Spleen (tissue), 11 donors: ENCODE data around the gene FDPS. TPM values are rescaled to one million over a fixed set of nuclear protein-coding genes. Genes with fewer than 3 reads are reported as not detected.

Experiments used
- DNase-seq: peaks from one replicate; pipeline ENCODE4 v3.0.0-alpha.2; 2020
- H3K27ac ChIP-seq, 8 donors: fragments of 200-600 bp; sonication (generic) in 7 of 8; 1 replicate in 4 of 8; 2 replicates in 4 of 8; pipeline versions ENCODE4 v1.5.0 to v1.8.0; 2016 to 2021; ENCODE audit warnings: inconsistent platforms in 4 of 8, mild to moderate bottlenecking in 4 of 8, moderate library complexity in 1 of 8
- H3K27me3 ChIP-seq, 7 donors: fragments of 200-600 bp; sonication (generic) in 6 of 7; replicated peaks in 1 of 7; 1 replicate in 4 of 7; 2 replicates in 3 of 7; pipeline versions ENCODE4 v1.5.0 to v1.8.0; 2016 to 2021; ENCODE audit warnings: inconsistent platforms in 3 of 7, mild to moderate bottlenecking in 1 of 7
- H3K36me3 ChIP-seq, 6 donors: fragments of 200-600 bp; sonication (generic) in 5 of 6; 1 replicate in 4 of 6; 2 replicates in 2 of 6; pipeline versions ENCODE4 v1.5.0 to v1.8.0; 2016 to 2021; ENCODE audit warnings: inconsistent platforms in 2 of 6
- H3K4me1 ChIP-seq, 6 donors: fragments of 200-600 bp; sonication (generic) in 5 of 6; 1 replicate in 3 of 6; 2 replicates in 3 of 6; pipeline versions ENCODE4 v1.5.0 to v1.8.0; 2016 to 2021; ENCODE audit warnings: inconsistent platforms in 3 of 6
- H3K4me3 ChIP-seq, 8 donors: fragments of 200-600 bp; sonication (generic) in 7 of 8; 1 replicate in 4 of 8; 2 replicates in 4 of 8; pipeline versions ENCODE4 v1.5.0 to v1.8.0; 2016 to 2021; ENCODE audit warnings: inconsistent platforms in 4 of 8, mild to moderate bottlenecking in 4 of 8, moderate library complexity in 2 of 8
- H3K9me3 ChIP-seq, 8 donors: fragments of 200-600 bp; sonication (generic) in 7 of 8; 1 replicate in 4 of 8; 2 replicates in 4 of 8; pipeline versions ENCODE4 v1.5.0 to v1.8.0; 2016 to 2021; ENCODE audit warnings: inconsistent platforms in 4 of 8
- CTCF ChIP-seq, 11 experiments: fragments of 200-600 bp in 7 of 11; fragments of 450-650 bp in 4 of 11; sonication (generic) in 4 of 11; IDR thresholded peaks in 8 of 11; conservative IDR thresholded peaks in 3 of 11; 1 replicate in 7 of 11; 2 replicates in 4 of 11; pipeline versions ENCODE4 v1.4.0 to v1.8.0; 2016 to 2021; ENCODE audit warnings: antibody characterized with exemption in 11 of 11, inconsistent platforms in 4 of 11, mild to moderate bottlenecking in 1 of 11
- POLR2A ChIP-seq, 3 donors: fragments of 450-650 bp; IDR thresholded peaks; one replicate each; pipeline ENCODE4 v1.5.1; 2017; ENCODE audit warnings: antibody characterized with exemption in 3 of 3, mild to moderate bottlenecking in 1 of 3
- POLR2AphosphoS5 ChIP-seq, 3 donors: sonication (generic); formaldehyde crosslinking; IDR thresholded peaks; one replicate each; pipeline ENCODE4 v1.5.1; 2017; ENCODE audit warnings: antibody characterized with exemption in 3 of 3
- WGBS, 5 donors: extraction: QIAGEN DNeasy Blood & Tissue Kit in 3 of 5; methylation state at CpG; one replicate each; pipeline versions ENCODE4 v1.1.5 to v1.1.7; 2013 to 2018; 5-methylcytosine and 5-hydroxymethylcytosine counted together
- intact Hi-C: fragments of 100-400 bp; cut with DNase I; formaldehyde crosslinking; loops from one replicate; pipeline ENCODE4 v1.15.0; 2023; ENCODE audit warnings: low total_unique reads
- polyA plus RNA-seq, 3 donors: library from polyadenylated mRNA; stranded (reverse); fragments of 200-250 nt; gene quantifications; one replicate each; pipeline ENCODE4 v1.2.1, GENCODE V29; 2013
- total RNA-seq, 7 donors: library from RNA; depleted of rRNA in 3 of 7; stranded (reverse); fragments of >200 nt in 3 of 7; fragmentation: NEBNext Ultra II Directional in 4 of 7; extraction: Animal tissue kit (Norgen Biotek cat#: 25700) in 4 of 7; gene quantifications; one replicate each; pipeline versions ENCODE4 v1.1.0 to v1.2.1, GENCODE V29; 2016 to 2021
- donor health status: healthy with polysubstance abuse.
- donor health status: DM: no; HTN: no; CAD: no; lungs with moderate emphysema.
- donor health status: DM: no; HTN: no; CAD: no.
- donor health status: Bipolar disorder and iron deficiency.
- donor health status: healthy.
- donor health status: DM: no; HTN: no; CAD: no.
- donor health status: DM: yes; HTN: yes; CAD: no.

FDPS gene
- total and polyA plus RNA-seq, 10 donors, result 84.5 to 134 (median 105) TPM

GRCh38 chr1:155293086-155293749 is 15.4 kb upstream of the FDPS start:
- intact Hi-C loops, result no loop called here
- TF ChIP-seq POLR2A (IDR thresholded peaks at IDR 0.05) (no peak), CTCF (IDR thresholded peaks at IDR 0.05 in 8 of 11, conservative IDR thresholded peaks at IDR 0.05 in 3 of 11) (no peak), POLR2AphosphoS5 (IDR thresholded peaks at IDR 0.05) (no peak)
- WGBS, 5 donors, result 82 to 90% (median 87%) methylated on average over 17 of the region's 17 CpGs

GRCh38 chr1:155294520-155295182 is 14.0 kb upstream of the FDPS start:
- Histone ChIP-seq H3K4me1 (peaks cover 0 to 12% (median 3%) of the 10 kb centered on the region in 6 donors), H3K4me3 (peak overlapping the region in 3 of 8 donors; percentile 5 to 26 (median 14)), H3K36me3 (no peaks in the 10 kb centered on the region), H3K27ac (no peak overlapping the region), H3K9me3 (no peaks in the 10 kb centered on the region), H3K27me3 (peaks cover 0 to 44% (median 21%) of the 10 kb centered on the region in 7 donors)
- WGBS, 5 donors, result 26 to 44% (median 38%) methylated on average over 29 to 46 of the region's 46 CpGs
- no peak for TF ChIP-seq POLR2AphosphoS5 (IDR thresholded peaks at IDR 0.05)
- no peak for TF ChIP-seq CTCF (IDR thresholded peaks at IDR 0.05 in 8 of 11, conservative IDR thresholded peaks at IDR 0.05 in 3 of 11)
- TF ChIP-seq POLR2A (IDR thresholded peaks at IDR 0.05), result no peak
- DNase-seq, result peak; percentile 68
- intact Hi-C loops, result no loop called here

More at GRCh38 chr1:155293086-155293749, 15.4 kb upstream of the FDPS start:
- Histone ChIP-seq H3K4me1 (peaks cover 0 to 12% (median 3%) of the 10 kb centered on the region in 6 donors), H3K27ac (no peak overlapping the region), H3K36me3 (no peaks in the 10 kb centered on the region), H3K9me3 (no peaks in the 10 kb centered on the region), H3K27me3 (peaks cover 0 to 44% (median 21%) of the 10 kb centered on the region in 7 donors), H3K4me3 (no peak overlapping the region)
- peak; percentile 68 for DNase-seq

GRCh38 chr1:155295183-155295941 is 13.3 kb upstream of the FDPS start:
- 18 to 25% (median 22%) methylated on average over 27 to 47 of the region's 47 CpGs for WGBS, 5 donors
- Histone ChIP-seq H3K27me3 (peaks cover 0 to 44% (median 21%) of the 10 kb centered on the region in 7 donors), H3K27ac (no peak overlapping the region), H3K9me3 (no peaks in the 10 kb centered on the region), H3K4me1 (peaks cover 0 to 12% (median 3%) of the 10 kb centered on the region in 6 donors), H3K36me3 (no peaks in the 10 kb centered on the region), H3K4me3 (peak overlapping the region in 3 of 8 donors; percentile 5 to 26 (median 14))
- DNase-seq, result peak; percentile 56
- intact Hi-C loops, result no loop called here
- TF ChIP-seq POLR2AphosphoS5 (IDR thresholded peaks at IDR 0.05) (no peak), CTCF (IDR thresholded peaks at IDR 0.05 in 8 of 11, conservative IDR thresholded peaks at IDR 0.05 in 3 of 11) (no peak), POLR2A (IDR thresholded peaks at IDR 0.05) (no peak)
